ENCODE data around the gene GNPDA1. TPM values are rescaled to one million over a fixed set of nuclear protein-coding genes. Genes with fewer than 3 reads are reported as not detected.

Gene GNPDA1
- polyA plus RNA-seq, 1 of the 3 experiments (the other 2 are of a cell fraction): 23.9 TPM

DNA sequence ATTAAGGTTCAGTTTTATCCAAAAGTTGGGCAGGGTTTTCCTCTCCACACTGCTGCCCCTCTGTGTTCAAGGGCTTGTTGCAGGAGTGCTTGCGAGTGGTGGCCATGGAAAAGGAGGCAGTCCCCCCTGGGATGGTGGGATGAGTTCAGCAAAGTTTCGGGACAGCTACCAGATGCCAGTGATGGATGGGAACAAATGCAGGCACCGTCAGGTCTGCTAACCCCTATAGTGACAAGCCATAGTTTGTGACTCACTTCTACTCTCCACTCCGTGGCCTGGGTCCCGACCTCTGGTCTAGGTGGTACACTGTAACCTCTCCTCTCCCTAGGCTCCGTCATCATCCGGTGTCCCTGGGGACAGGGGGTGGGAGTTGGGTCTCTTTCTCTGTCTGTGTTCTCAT, 47.8 kb downstream of the GNPDA1 start (continued):
- TF ChIP-seq, protein P1, sequence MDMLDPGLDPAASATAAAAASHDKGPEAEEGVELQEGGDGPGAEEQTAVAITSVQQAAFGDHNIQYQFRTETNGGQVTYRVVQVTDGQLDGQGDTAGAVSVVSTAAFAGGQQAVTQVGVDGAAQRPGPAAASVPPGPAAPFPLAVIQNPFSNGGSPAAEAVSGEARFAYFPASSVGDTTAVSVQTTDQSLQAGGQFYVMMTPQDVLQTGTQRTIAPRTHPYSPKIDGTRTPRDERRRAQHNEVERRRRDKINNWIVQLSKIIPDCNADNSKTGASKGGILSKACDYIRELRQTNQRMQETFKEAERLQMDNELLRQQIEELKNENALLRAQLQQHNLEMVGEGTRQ (IDR thresholded peaks at IDR 0.05; ENCODE audit: borderline replicate concordance, low read depth, low read length): no peak

DNA sequence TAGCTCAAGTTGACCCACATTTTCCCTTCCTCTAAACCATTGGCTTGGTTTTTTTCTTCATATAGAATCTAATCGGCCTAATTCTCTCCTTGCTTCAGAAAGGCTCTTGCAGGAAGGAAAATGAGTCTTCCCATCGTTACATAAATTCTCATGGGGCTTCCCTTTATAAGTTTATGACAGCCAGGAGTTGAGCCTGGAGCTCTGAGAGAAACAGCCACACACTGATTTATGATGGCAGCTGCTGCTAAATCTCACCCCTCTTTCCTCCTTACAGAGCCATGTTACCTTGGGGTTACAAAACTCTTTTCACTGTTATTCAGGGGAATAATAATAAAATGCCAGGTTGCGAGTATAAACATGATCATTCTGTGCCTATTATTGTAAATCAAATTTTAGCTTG, 49.1 kb downstream of the GNPDA1 start:
- Histone ChIP-seq H3K9me3 (no peaks in the 10 kb centered on the region), H4K20me1 (ENCODE audit: insufficient read depth) (no peaks in the 10 kb centered on the region), H3K27ac (ENCODE audit: low read depth in 2 of 2, low read length in 1 of 2) (no peak overlapping the region), H3K27me3 (ENCODE audit: insufficient read depth) (no peaks in the 10 kb centered on the region), H3K4me2 (no peak overlapping the region), H3K9ac (no peak overlapping the region), H3K79me2 (ENCODE audit: insufficient read depth) (no peaks in the 10 kb centered on the region), H2AFZ (ENCODE audit: low read depth) (no peak overlapping the region), H3K9me2 (no peaks in the 10 kb centered on the region), H3F3A (replicated peaks; ENCODE audit: insufficient read depth) (no peaks in the 10 kb centered on the region), H3K4me3 (ENCODE audit: low read depth in 2 of 2, low read length in 1 of 2) (no peak overlapping the region), H3K4me1 (ENCODE audit: control insufficient read depth in 1 of 2, insufficient read depth in 2 of 2, low read depth in 1 of 2, low read length in 1 of 2) (peaks cover 0 to 7% of the 10 kb centered on the region in 2 experiments; a peak in 1 of 4 replicates), H3K36me3 (replicated peaks in 1 of 2; ENCODE audit: control insufficient read depth in 1 of 2, insufficient read depth in 2 of 2, low read length in 1 of 2) (no peaks in the 10 kb centered on the region)
- no peak for DNase-seq
- CTCF ChIA-PET: interaction anchor here (0.7 to 9.7 kb wide), 11 partner anchors 6 to 299 kb away, joined by 3 to 325 read pairs (median 4); partner anchors contain the start of genes DELE1 and RNF14
- 54% methylated on average over 3 of the region's 3 CpGs for WGBS (ENCODE audit: low lambda C conversion rate)
- TF ChIP-seq POLR2AphosphoS5 (IDR thresholded peaks at IDR 0.05; ENCODE audit: low read depth, low read length): no peak
- no peak for TF ChIP-seq GABPA (IDR thresholded peaks at IDR 0.05; ENCODE audit: low read depth)
- TF ChIP-seq RAD21 (IDR thresholded peaks at IDR 0.05; ENCODE audit: low read length): no peak
- TF ChIP-seq EP300 (IDR thresholded peaks at IDR 0.05; ENCODE audit: borderline replicate concordance in 1 of 2, low read depth in 1 of 2, low read length in 1 of 2): no peak
- no peak for TF ChIP-seq NRF1 (IDR thresholded peaks at IDR 0.05; ENCODE audit: low read depth, low read length)
- POLR2A ChIA-PET: no interaction called here

DNA sequence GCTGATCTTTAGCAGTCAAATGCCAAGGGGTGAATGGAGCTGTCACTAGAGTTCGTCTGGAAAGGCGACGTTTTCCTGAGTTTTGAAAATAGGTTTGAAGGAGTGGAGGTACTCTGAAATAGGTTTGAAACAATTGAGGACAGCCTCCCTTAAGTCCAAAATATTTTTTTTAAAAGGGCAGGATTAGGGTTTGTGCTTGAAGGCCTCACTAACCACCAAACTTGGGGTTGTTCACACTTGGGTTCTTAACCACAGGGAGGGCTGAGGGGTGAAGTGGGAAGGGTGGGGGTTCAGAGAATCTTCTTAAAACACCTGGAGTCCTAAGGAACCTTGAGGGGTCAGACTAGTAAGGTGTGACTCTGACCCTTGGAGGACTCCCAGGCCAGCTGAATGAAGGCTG, 51.4 kb downstream of the GNPDA1 start:
- no peak for DNase-seq
- Histone ChIP-seq H3F3A (replicated peaks; ENCODE audit: insufficient read depth) (no peaks in the 10 kb centered on the region), H3K4me2 (no peak overlapping the region), H3K4me3 (ENCODE audit: low read depth in 2 of 2, low read length in 1 of 2) (no peak overlapping the region), H4K20me1 (ENCODE audit: insufficient read depth) (no peaks in the 10 kb centered on the region), H3K36me3 (replicated peaks in 1 of 2; ENCODE audit: control insufficient read depth in 1 of 2, insufficient read depth in 2 of 2, low read length in 1 of 2) (no peaks in the 10 kb centered on the region), H2AFZ (ENCODE audit: low read depth) (peak overlapping the region; percentile 98), H3K9me2 (no peaks in the 10 kb centered on the region), H3K9me3 (no peaks in the 10 kb centered on the region), H3K79me2 (ENCODE audit: insufficient read depth) (no peaks in the 10 kb centered on the region), H3K27ac (ENCODE audit: low read depth in 2 of 2, low read length in 1 of 2) (no peak overlapping the region), H3K9ac (no peak overlapping the region), H3K27me3 (ENCODE audit: insufficient read depth) (no peaks in the 10 kb centered on the region), H3K4me1 (ENCODE audit: control insufficient read depth in 1 of 2, insufficient read depth in 2 of 2, low read depth in 1 of 2, low read length in 1 of 2) (peaks cover 0 to 17% of the 10 kb centered on the region in 2 experiments; a peak in 2 of 4 replicates)
- CTCF ChIA-PET: interaction anchor here (0.7 to 9.7 kb wide), 72 partner anchors 9 to 343 kb away, joined by 3 to 325 read pairs (median 5); partner anchors contain the start of genes ARAP3, DELE1, DIAPH1 and FCHSD1
- POLR2A ChIA-PET: interaction anchor here (0.7 to 1.9 kb wide), 8 partner anchors 8 to 292 kb away, joined by 3 to 8 read pairs (median 4); partner anchors contain the start of genes DELE1 and RNF14
- WGBS (ENCODE audit: low lambda C conversion rate): 98% methylated on average over 3 of the region's 3 CpGs
- TF ChIP-seq FOXM1 (IDR thresholded peaks at IDR 0.05; ENCODE audit: low read depth) (no peak), SIN3A (IDR thresholded peaks at IDR 0.05; ENCODE audit: borderline replicate concordance, low read depth, low read length) (no peak), TAF1 (IDR thresholded peaks at IDR 0.05; ENCODE audit: borderline replicate concordance, low read depth, low read length) (no peak), TCF12 (IDR thresholded peaks at IDR 0.05) (no peak), RXRA (IDR thresholded peaks at IDR 0.05; ENCODE audit: borderline replicate concordance, low read depth) (no peak), YY1 (IDR thresholded peaks at IDR 0.05; ENCODE audit: low read depth) (no peak), NFIC (IDR thresholded peaks at IDR 0.05; ENCODE audit: borderline replicate concordance) (no peak), EZH2phosphoT487 (IDR thresholded peaks at IDR 0.05; ENCODE audit: borderline replicate concordance, low read depth) (no peak), MXI1 (IDR thresholded peaks at IDR 0.05; ENCODE audit: low read depth, low read length) (no peak), NRF1 (IDR thresholded peaks at IDR 0.05; ENCODE audit: low read depth, low read length) (no peak), ELF1 (IDR thresholded peaks at IDR 0.05) (no peak)
- TF ChIP-seq, protein P2, sequence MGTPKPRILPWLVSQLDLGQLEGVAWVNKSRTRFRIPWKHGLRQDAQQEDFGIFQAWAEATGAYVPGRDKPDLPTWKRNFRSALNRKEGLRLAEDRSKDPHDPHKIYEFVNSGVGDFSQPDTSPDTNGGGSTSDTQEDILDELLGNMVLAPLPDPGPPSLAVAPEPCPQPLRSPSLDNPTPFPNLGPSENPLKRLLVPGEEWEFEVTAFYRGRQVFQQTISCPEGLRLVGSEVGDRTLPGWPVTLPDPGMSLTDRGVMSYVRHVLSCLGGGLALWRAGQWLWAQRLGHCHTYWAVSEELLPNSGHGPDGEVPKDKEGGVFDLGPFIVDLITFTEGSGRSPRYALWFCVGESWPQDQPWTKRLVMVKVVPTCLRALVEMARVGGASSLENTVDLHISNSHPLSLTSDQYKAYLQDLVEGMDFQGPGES (IDR thresholded peaks at IDR 0.05; ENCODE audit: low read depth, low read length): no peak
- TF ChIP-seq, protein P3, sequence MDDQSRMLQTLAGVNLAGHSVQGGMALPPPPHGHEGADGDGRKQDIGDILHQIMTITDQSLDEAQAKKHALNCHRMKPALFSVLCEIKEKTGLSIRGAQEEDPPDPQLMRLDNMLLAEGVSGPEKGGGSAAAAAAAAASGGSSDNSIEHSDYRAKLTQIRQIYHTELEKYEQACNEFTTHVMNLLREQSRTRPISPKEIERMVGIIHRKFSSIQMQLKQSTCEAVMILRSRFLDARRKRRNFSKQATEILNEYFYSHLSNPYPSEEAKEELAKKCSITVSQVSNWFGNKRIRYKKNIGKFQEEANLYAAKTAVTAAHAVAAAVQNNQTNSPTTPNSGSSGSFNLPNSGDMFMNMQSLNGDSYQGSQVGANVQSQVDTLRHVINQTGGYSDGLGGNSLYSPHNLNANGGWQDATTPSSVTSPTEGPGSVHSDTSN (IDR thresholded peaks at IDR 0.05): no peak
- TF ChIP-seq, protein P4, sequence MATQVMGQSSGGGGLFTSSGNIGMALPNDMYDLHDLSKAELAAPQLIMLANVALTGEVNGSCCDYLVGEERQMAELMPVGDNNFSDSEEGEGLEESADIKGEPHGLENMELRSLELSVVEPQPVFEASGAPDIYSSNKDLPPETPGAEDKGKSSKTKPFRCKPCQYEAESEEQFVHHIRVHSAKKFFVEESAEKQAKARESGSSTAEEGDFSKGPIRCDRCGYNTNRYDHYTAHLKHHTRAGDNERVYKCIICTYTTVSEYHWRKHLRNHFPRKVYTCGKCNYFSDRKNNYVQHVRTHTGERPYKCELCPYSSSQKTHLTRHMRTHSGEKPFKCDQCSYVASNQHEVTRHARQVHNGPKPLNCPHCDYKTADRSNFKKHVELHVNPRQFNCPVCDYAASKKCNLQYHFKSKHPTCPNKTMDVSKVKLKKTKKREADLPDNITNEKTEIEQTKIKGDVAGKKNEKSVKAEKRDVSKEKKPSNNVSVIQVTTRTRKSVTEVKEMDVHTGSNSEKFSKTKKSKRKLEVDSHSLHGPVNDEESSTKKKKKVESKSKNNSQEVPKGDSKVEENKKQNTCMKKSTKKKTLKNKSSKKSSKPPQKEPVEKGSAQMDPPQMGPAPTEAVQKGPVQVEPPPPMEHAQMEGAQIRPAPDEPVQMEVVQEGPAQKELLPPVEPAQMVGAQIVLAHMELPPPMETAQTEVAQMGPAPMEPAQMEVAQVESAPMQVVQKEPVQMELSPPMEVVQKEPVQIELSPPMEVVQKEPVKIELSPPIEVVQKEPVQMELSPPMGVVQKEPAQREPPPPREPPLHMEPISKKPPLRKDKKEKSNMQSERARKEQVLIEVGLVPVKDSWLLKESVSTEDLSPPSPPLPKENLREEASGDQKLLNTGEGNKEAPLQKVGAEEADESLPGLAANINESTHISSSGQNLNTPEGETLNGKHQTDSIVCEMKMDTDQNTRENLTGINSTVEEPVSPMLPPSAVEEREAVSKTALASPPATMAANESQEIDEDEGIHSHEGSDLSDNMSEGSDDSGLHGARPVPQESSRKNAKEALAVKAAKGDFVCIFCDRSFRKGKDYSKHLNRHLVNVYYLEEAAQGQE (IDR thresholded peaks at IDR 0.05; ENCODE audit: low read depth, low read length): no peak
- TF ChIP-seq, protein P5, sequence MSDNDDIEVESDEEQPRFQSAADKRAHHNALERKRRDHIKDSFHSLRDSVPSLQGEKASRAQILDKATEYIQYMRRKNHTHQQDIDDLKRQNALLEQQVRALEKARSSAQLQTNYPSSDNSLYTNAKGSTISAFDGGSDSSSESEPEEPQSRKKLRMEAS (IDR thresholded peaks at IDR 0.05; ENCODE audit: low read depth): no peak

Measured in SK-N-SH (cell line).